ENCODE measurements around the gene ABR.

ABR gene

DNA sequence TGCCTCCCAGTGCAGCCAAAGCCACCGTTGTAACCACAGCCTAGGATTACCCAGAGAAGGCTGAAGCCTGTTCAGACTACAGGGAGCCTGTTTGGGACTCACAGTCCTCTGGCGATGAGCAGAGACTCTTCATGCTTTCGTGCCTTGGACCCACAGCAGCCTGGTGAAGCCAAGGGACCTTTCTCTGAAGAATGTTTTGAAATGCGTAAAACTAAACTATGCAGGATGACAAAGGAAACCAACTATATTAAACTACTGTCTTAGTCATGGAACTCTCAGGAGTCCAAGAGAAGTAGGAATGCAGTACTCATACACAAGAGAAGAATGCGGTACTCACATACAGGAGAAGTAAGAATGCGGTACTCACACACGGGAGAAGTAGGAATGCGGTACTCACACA lies 20.9 kb downstream of the ABR start:
- no peaks in the 10 kb centered on the region for H3F3A ChIP-seq (ENCODE audit: low read depth)
- no peak overlapping the region for H3K9ac ChIP-seq (ENCODE audit: low read depth, low read length, poor library complexity, severe bottlenecking)
- no peaks in the 10 kb centered on the region for H3K27me3 ChIP-seq (ENCODE audit: insufficient read depth, low read length, poor library complexity, severe bottlenecking)
- no peaks in the 10 kb centered on the region for H3K9me2 ChIP-seq (replicated peaks; ENCODE audit: low read depth, low read length)
- H4K20me1 ChIP-seq (ENCODE audit: insufficient read depth, low read length, poor library complexity, severe bottlenecking), result no peaks in the 10 kb centered on the region
- H3K4me1 ChIP-seq (ENCODE audit: insufficient read depth, low read length, poor library complexity, severe bottlenecking), result no peaks in the 10 kb centered on the region
- H3K4me2 ChIP-seq (ENCODE audit: low read depth, low read length, poor library complexity, severe bottlenecking), result no peak overlapping the region
- TF ChIP-seq, protein P1, sequence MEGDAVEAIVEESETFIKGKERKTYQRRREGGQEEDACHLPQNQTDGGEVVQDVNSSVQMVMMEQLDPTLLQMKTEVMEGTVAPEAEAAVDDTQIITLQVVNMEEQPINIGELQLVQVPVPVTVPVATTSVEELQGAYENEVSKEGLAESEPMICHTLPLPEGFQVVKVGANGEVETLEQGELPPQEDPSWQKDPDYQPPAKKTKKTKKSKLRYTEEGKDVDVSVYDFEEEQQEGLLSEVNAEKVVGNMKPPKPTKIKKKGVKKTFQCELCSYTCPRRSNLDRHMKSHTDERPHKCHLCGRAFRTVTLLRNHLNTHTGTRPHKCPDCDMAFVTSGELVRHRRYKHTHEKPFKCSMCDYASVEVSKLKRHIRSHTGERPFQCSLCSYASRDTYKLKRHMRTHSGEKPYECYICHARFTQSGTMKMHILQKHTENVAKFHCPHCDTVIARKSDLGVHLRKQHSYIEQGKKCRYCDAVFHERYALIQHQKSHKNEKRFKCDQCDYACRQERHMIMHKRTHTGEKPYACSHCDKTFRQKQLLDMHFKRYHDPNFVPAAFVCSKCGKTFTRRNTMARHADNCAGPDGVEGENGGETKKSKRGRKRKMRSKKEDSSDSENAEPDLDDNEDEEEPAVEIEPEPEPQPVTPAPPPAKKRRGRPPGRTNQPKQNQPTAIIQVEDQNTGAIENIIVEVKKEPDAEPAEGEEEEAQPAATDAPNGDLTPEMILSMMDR (conservative IDR thresholded peaks at IDR 0.05; ENCODE audit: low read length), result no peak
- no peak overlapping the region for H3K4me3 ChIP-seq (ENCODE audit: low read length, poor library complexity, severe bottlenecking)
- no peak overlapping the region for H2AFZ ChIP-seq (ENCODE audit: low read length)
- H3K9me3 ChIP-seq (ENCODE audit: insufficient read depth, low read depth, low read length), result no peaks in the 10 kb centered on the region
- no peaks in the 10 kb centered on the region for H3K79me2 ChIP-seq (ENCODE audit: insufficient read depth, low read length)
- H3K36me3 ChIP-seq (ENCODE audit: insufficient read depth, low read length), result no peaks in the 10 kb centered on the region

DNA sequence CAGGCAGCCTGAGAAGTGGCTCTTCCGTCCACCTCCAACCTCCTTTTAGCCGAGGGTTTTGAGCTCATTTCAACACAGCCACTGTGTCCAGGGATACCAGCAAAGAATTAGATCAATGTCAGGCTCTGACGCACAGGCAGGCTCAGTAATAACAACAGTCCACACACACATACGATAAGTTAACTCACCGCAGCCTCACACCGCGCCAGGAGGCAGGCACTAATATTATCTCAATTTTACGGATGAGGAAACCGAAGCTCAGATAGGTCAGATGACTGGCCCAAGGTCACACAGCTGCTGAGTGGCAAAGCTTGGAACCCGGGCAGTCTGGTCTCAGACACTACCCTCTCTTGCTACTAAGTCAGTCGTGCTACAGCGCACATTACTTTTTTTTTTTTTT lies 22.9 kb downstream of the ABR start:
- no peaks in the 10 kb centered on the region for H3K79me2 ChIP-seq (ENCODE audit: insufficient read depth, low read length)
- no peak overlapping the region for H3K4me2 ChIP-seq (ENCODE audit: low read depth, low read length, poor library complexity, severe bottlenecking)
- no peaks in the 10 kb centered on the region for H4K20me1 ChIP-seq (ENCODE audit: insufficient read depth, low read length, poor library complexity, severe bottlenecking)
- no peaks in the 10 kb centered on the region for H3K4me1 ChIP-seq (ENCODE audit: insufficient read depth, low read length, poor library complexity, severe bottlenecking)
- TF ChIP-seq, protein P1 (conservative IDR thresholded peaks at IDR 0.05; ENCODE audit: low read length), result no peak
- no peak for TF ChIP-seq EZH2phosphoT487 (IDR thresholded peaks at IDR 0.05; ENCODE audit: borderline replicate concordance)
- no peaks in the 10 kb centered on the region for H3K9me2 ChIP-seq (replicated peaks; ENCODE audit: low read depth, low read length)
- no peak overlapping the region for H3K9ac ChIP-seq (ENCODE audit: low read depth, low read length, poor library complexity, severe bottlenecking)
- no peaks in the 10 kb centered on the region for H3F3A ChIP-seq (ENCODE audit: low read depth)
- no peaks in the 10 kb centered on the region for H3K36me3 ChIP-seq (ENCODE audit: insufficient read depth, low read length)
- no peaks in the 10 kb centered on the region for H3K9me3 ChIP-seq (ENCODE audit: insufficient read depth, low read depth, low read length)
- no peak overlapping the region for H3K4me3 ChIP-seq (ENCODE audit: low read length, poor library complexity, severe bottlenecking)
- H3K27me3 ChIP-seq (ENCODE audit: insufficient read depth, low read length, poor library complexity, severe bottlenecking), result no peaks in the 10 kb centered on the region
- H2AFZ ChIP-seq (ENCODE audit: low read length), result no peak overlapping the region

DNA sequence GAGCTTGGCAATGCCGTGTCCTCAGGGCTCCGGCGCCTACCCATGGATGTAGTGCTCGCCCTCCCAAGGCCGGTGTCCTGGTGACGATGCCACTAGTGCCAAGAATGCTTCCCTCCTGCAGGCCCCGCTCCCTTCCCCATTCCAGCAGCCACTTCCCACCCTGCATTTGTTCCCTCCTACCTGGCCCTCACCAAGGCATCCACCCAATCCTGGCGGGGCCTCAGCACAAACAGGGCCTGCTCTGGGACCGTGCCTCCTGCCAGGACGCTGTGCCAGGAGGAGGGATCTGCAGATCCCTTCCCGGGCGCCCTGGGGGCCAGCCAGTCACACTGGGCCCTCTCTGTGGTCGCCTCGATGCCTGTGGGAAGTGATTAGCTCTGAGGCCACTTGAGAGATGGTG lies 25.1 kb downstream of the ABR start:
- H3K27me3 ChIP-seq (ENCODE audit: insufficient read depth, low read length, poor library complexity, severe bottlenecking), result no peaks in the 10 kb centered on the region
- no peaks in the 10 kb centered on the region for H3K4me1 ChIP-seq (ENCODE audit: insufficient read depth, low read length, poor library complexity, severe bottlenecking)
- no peak overlapping the region for H3K4me3 ChIP-seq (ENCODE audit: low read length, poor library complexity, severe bottlenecking)
- no peak overlapping the region for H2AFZ ChIP-seq (ENCODE audit: low read length)
- no peaks in the 10 kb centered on the region for H3K79me2 ChIP-seq (ENCODE audit: insufficient read depth, low read length)
- no peaks in the 10 kb centered on the region for H4K20me1 ChIP-seq (ENCODE audit: insufficient read depth, low read length, poor library complexity, severe bottlenecking)
- no peak for TF ChIP-seq EZH2phosphoT487 (IDR thresholded peaks at IDR 0.05; ENCODE audit: borderline replicate concordance)
- TF ChIP-seq, protein P1 (conservative IDR thresholded peaks at IDR 0.05; ENCODE audit: low read length), result no peak
- H3K9me3 ChIP-seq (ENCODE audit: insufficient read depth, low read depth, low read length), result no peaks in the 10 kb centered on the region
- no peak overlapping the region for H3K9ac ChIP-seq (ENCODE audit: low read depth, low read length, poor library complexity, severe bottlenecking)
- no peak overlapping the region for H3K4me2 ChIP-seq (ENCODE audit: low read depth, low read length, poor library complexity, severe bottlenecking)
- H3K36me3 ChIP-seq (ENCODE audit: insufficient read depth, low read length), result no peaks in the 10 kb centered on the region
- no peaks in the 10 kb centered on the region for H3F3A ChIP-seq (ENCODE audit: low read depth)
- no peaks in the 10 kb centered on the region for H3K9me2 ChIP-seq (replicated peaks; ENCODE audit: low read depth, low read length)

All from Loucy (cell line).